Amygdala (tissue), 56 donors: ENCODE results near the gene FIZ1.
"Not testable (repeated sequence)": the region's sequence is repeated elsewhere in the genome, so short reads cannot be mapped to it uniquely, and the experiment has no call there.

Experiments
- DNase-seq, 56 donors: peaks; one replicate each; lab custom pipeline; 2025; lab: John Stamatoyannopoulos, UW

FIZ1 gene

GRCh38 chr19:55581145-55581822, 18.0 kb downstream of the FIZ1 start:
- DNase-seq: peak in 1 of 56 donors; percentile 66

- peak; percentile 7 to 93 (median 83) for DNase-seq
These were observed 18.6 kb downstream of the FIZ1 start, which contains the start of gene ZNF579 for GRCh38 chr19:55580628-55581144. ZNF579 (minus strand) TSS chr19:55580848; CDS start chr19:55579639, 1,209 bp downstream.

- DNase-seq: peak in 14 of 56 donors; percentile 17 to 53 (median 32)
These were observed 19.3 kb downstream of the FIZ1 start for GRCh38 chr19:55579766-55580621.

GRCh38 chr19:55578761-55579747, 20.3 kb downstream of the FIZ1 start:
- DNase-seq: no peak

GRCh38 chr19:55578031-55578760, 21.1 kb downstream of the FIZ1 start:
- DNase-seq: no peak

GRCh38 chr19:55576746-55577145, 22.6 kb downstream of the FIZ1 start:
- no peak for DNase-seq

GRCh38 chr19:55573929-55574328, 25.4 kb downstream of the FIZ1 start:
- DNase-seq: not testable (repeated sequence)

GRCh38 chr19:55569477-55569876, 29.8 kb downstream of the FIZ1 start:
- DNase-seq: not testable (repeated sequence)

- DNase-seq: no peak
These were observed 31.5 kb downstream of the FIZ1 start for GRCh38 chr19:55567708-55568328.

GRCh38 chr19:55566823-55567222, 32.5 kb downstream of the FIZ1 start:
- DNase-seq: no peak

- no peak for DNase-seq
These were observed 36.0 kb downstream of the FIZ1 start for GRCh38 chr19:55563261-55563690.

GRCh38 chr19:55559684-55560083, 39.6 kb downstream of the FIZ1 start:
- DNase-seq: no peak

GRCh38 chr19:55554741-55555152, 44.6 kb downstream of the FIZ1 start:
- no peak for DNase-seq

GRCh38 chr19:55554302-55554701, 45.0 kb downstream of the FIZ1 start:
- no peak for DNase-seq

GRCh38 chr19:55553217-55554182, 45.8 kb downstream of the FIZ1 start:
- DNase-seq: no peak

GRCh38 chr19:55552620-55553019, 46.7 kb downstream of the FIZ1 start:
- DNase-seq: no peak

GRCh38 chr19:55552206-55552605, 47.1 kb downstream of the FIZ1 start:
- DNase-seq: no peak

- DNase-seq: no peak
These were observed 49.0 kb downstream of the FIZ1 start for GRCh38 chr19:55550321-55550650.
